ENCODE results near the gene CFAP46. TPM values are rescaled to one million over a fixed set of nuclear protein-coding genes. Genes with fewer than 3 reads are reported as not detected.
A peak's percentile ranks its signal among the peaks of the same experiment; 100 is the strongest.

Gene CFAP46
- polyA plus RNA-seq, 3 donors = 0.07 TPM; not detected in 2

GRCh38 chr10:132764108-132764507 lies 178.3 kb downstream of the CFAP46 start:
- Mint-ChIP-seq H3K4me1 (no peaks in the 10 kb centered on the region), H3K27ac (peak overlapping the region in 1 of 7 donors; percentile 33), H3K36me3 (peaks cover 50 to 74% of the 10 kb centered on the region in 2 donors), H3K4me3 (no peak overlapping the region), H3K9me3 (peaks cover 18 to 36% (median 31%) of the 10 kb centered on the region in 7 donors), H3K27me3 (ENCODE audit: low read depth in 3 of 3) (peaks cover 0 to 2% (median 0%) of the 10 kb centered on the region in 3 donors)
- Histone ChIP-seq H2AFZ (ENCODE audit: insufficient read depth, low read depth, low read length, poor library complexity, severe bottlenecking) (no peak overlapping the region), H3K9me3 (replicated peaks in 1 of 2; ENCODE audit: control insufficient read depth in 1 of 2, insufficient read depth in 1 of 2, low read length in 2 of 2) (peaks cover 18 to 24% of the 10 kb centered on the region in 2 donors), H3K4me3 (replicated peaks in 1 of 3; ENCODE audit: low read depth in 2 of 3, low read length in 3 of 3) (no peak overlapping the region), H3K4me1 (ENCODE audit: control insufficient read depth in 1 of 2, insufficient read depth in 2 of 2, low read length in 2 of 2) (no peaks in the 10 kb centered on the region), H3K36me3 (replicated peaks in 1 of 2; ENCODE audit: control insufficient read depth in 1 of 2, insufficient read depth in 2 of 2, low read length in 2 of 2) (peaks cover 34 to 45% of the 10 kb centered on the region in 2 donors), H3K9ac (ENCODE audit: insufficient read depth, low read length, poor library complexity, severe bottlenecking) (no peak overlapping the region), H3K27ac (ENCODE audit: low read depth in 1 of 2, low read length in 2 of 2) (no peak overlapping the region), H3K79me2 (ENCODE audit: insufficient read depth, low read length) (no peaks in the 10 kb centered on the region), H3K4me2 (replicated peaks; ENCODE audit: extremely low read depth, low read length, poor library complexity, severe bottlenecking) (no peak overlapping the region), H4K20me1 (ENCODE audit: insufficient read depth, low read length) (no peaks in the 10 kb centered on the region), H3K27me3 (ENCODE audit: control insufficient read depth in 2 of 2, insufficient read depth in 2 of 2, low read length in 2 of 2) (no peaks in the 10 kb centered on the region)
- intact Hi-C loops (cut with micrococcal nuclease) = no loop called here
- TF ChIP-seq, protein P1, sequence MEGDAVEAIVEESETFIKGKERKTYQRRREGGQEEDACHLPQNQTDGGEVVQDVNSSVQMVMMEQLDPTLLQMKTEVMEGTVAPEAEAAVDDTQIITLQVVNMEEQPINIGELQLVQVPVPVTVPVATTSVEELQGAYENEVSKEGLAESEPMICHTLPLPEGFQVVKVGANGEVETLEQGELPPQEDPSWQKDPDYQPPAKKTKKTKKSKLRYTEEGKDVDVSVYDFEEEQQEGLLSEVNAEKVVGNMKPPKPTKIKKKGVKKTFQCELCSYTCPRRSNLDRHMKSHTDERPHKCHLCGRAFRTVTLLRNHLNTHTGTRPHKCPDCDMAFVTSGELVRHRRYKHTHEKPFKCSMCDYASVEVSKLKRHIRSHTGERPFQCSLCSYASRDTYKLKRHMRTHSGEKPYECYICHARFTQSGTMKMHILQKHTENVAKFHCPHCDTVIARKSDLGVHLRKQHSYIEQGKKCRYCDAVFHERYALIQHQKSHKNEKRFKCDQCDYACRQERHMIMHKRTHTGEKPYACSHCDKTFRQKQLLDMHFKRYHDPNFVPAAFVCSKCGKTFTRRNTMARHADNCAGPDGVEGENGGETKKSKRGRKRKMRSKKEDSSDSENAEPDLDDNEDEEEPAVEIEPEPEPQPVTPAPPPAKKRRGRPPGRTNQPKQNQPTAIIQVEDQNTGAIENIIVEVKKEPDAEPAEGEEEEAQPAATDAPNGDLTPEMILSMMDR (IDR thresholded peaks at IDR 0.05) = no peak
- DNase-seq = no peak
- whole genome bisulfite sequencing (ENCODE audit: insufficient coverage) = 94% methylated on average over 11 of the region's 11 CpGs

GRCh38 chr10:132763545-132763944 lies 178.8 kb downstream of the CFAP46 start:
- TF ChIP-seq, protein P1 (IDR thresholded peaks at IDR 0.05) = no peak
- Histone ChIP-seq H3K9me3 (replicated peaks in 1 of 2; ENCODE audit: control insufficient read depth in 1 of 2, insufficient read depth in 1 of 2, low read length in 2 of 2) (peaks cover 12 to 19% of the 10 kb centered on the region in 2 donors), H4K20me1 (ENCODE audit: insufficient read depth, low read length) (no peaks in the 10 kb centered on the region), H3K4me2 (replicated peaks; ENCODE audit: extremely low read depth, low read length, poor library complexity, severe bottlenecking) (no peak overlapping the region), H3K27me3 (ENCODE audit: control insufficient read depth in 2 of 2, insufficient read depth in 2 of 2, low read length in 2 of 2) (no peaks in the 10 kb centered on the region), H2AFZ (ENCODE audit: insufficient read depth, low read depth, low read length, poor library complexity, severe bottlenecking) (no peak overlapping the region), H3K4me1 (ENCODE audit: control insufficient read depth in 1 of 2, insufficient read depth in 2 of 2, low read length in 2 of 2) (no peaks in the 10 kb centered on the region), H3K79me2 (ENCODE audit: insufficient read depth, low read length) (no peaks in the 10 kb centered on the region), H3K36me3 (replicated peaks in 1 of 2; ENCODE audit: control insufficient read depth in 1 of 2, insufficient read depth in 2 of 2, low read length in 2 of 2) (peaks cover 34 to 45% of the 10 kb centered on the region in 2 donors), H3K9ac (ENCODE audit: insufficient read depth, low read length, poor library complexity, severe bottlenecking) (no peak overlapping the region), H3K27ac (ENCODE audit: low read depth in 1 of 2, low read length in 2 of 2) (no peak overlapping the region), H3K4me3 (replicated peaks in 1 of 3; ENCODE audit: low read depth in 2 of 3, low read length in 3 of 3) (no peak overlapping the region)
- H3K36me3 Mint-ChIP-seq = peaks cover 51 to 74% of the 10 kb centered on the region in 2 donors
- peaks cover 15 to 31% (median 25%) of the 10 kb centered on the region in 7 donors for H3K9me3 Mint-ChIP-seq
- no peak for DNase-seq
- H3K4me3 Mint-ChIP-seq = no peak overlapping the region
- WGBS (ENCODE audit: insufficient coverage) = 96% methylated on average over 4 of the region's 5 CpGs
- H3K4me1 Mint-ChIP-seq = no peaks in the 10 kb centered on the region
- intact Hi-C loops (cut with micrococcal nuclease) = no loop called here
- peaks cover 0 to 2% (median 0%) of the 10 kb centered on the region in 3 donors for H3K27me3 Mint-ChIP-seq (ENCODE audit: low read depth in 3 of 3)
- no peak overlapping the region for H3K27ac Mint-ChIP-seq

Measured in CD14-positive monocyte (primary cell).